GM23338 (cell line): ENCODE data around the gene MUC21. TPM values are rescaled to one million over a fixed set of nuclear protein-coding genes. Genes with fewer than 3 reads are reported as not detected.

ENCODE experiments used
- ATAC-seq: fragments of 200-7000 bp; cut with Tn5 transposase; 3 replicates; pipeline ENCODE4 v1.9.1; 2020
- DNase-seq: peaks from one replicate; pipeline ENCODE4 v3.0.0-alpha.2; 2015; ENCODE audit warnings: low spot score
- H2AFZ ChIP-seq: fragments of 200-600 bp; sonication (generic); 2 replicates; pipeline ENCODE4 v1.8.0; 2016; ENCODE audit warnings: antibody characterized with exemption, mild to moderate bottlenecking, moderate library complexity
- H3F3A ChIP-seq: fragments of 200-600 bp; sonication (generic); replicated peaks from 2 replicates; pipeline ENCODE4 v1.8.0; 2017; ENCODE audit warnings: antibody characterized with exemption, mixed run types, low read depth
- H3K27ac ChIP-seq: fragments of 200-600 bp; sonication (generic); 2 replicates; pipeline ENCODE4 v1.6.1; 2016; ENCODE audit warnings: low read depth
- H3K27me3 ChIP-seq: fragments of 200-600 bp; sonication (generic); 2 replicates; pipeline ENCODE4 v1.8.0; 2016; ENCODE audit warnings: mild to moderate bottlenecking, mixed run types, moderate library complexity; ENCODE audit not compliant: insufficient read depth
- H3K36me3 ChIP-seq: fragments of 200-600 bp; sonication (generic); 2 replicates; pipeline ENCODE4 v1.8.0; 2016; ENCODE audit warnings: mild to moderate bottlenecking; ENCODE audit not compliant: insufficient read depth
- H3K4me1 ChIP-seq: fragments of 200-600 bp; sonication (generic); 2 replicates; pipeline ENCODE4 v1.8.0; 2016; ENCODE audit warnings: mild to moderate bottlenecking, moderate library complexity; ENCODE audit not compliant: insufficient read depth
- H3K4me2 ChIP-seq: fragments of 200-600 bp; sonication (generic); 2 replicates; pipeline ENCODE4 v1.7.1; 2017; ENCODE audit warnings: mixed run types
- H3K4me3 ChIP-seq: fragments of 200-600 bp; sonication (generic); 2 replicates; pipeline ENCODE4 v1.6.1; 2016; ENCODE audit warnings: mixed run types
- H3K79me2 ChIP-seq: fragments of 200-600 bp; sonication (generic); replicated peaks from 2 replicates; pipeline ENCODE4 v1.8.0; 2017; ENCODE audit warnings: mild to moderate bottlenecking; ENCODE audit not compliant: insufficient read depth
- H3K9me2 ChIP-seq: fragments of 200-600 bp; sonication (generic); 2 replicates; pipeline ENCODE4 v1.8.0; 2017; ENCODE audit not compliant: insufficient read depth
- H4K20me1 ChIP-seq: fragments of 200-600 bp; sonication (generic); replicated peaks from 2 replicates; pipeline ENCODE4 v1.8.0; 2017; ENCODE audit warnings: mild to moderate bottlenecking; ENCODE audit not compliant: insufficient read depth
- H3K27ac Mint-ChIP-seq: 2 replicates; pipeline ENCODE4 v1.8.0; 2020; ENCODE audit warnings: inconsistent platforms, mild to moderate bottlenecking, moderate library complexity, mixed read lengths
- H3K27me3 Mint-ChIP-seq: 3 replicates; pipeline ENCODE4 v1.8.0; 2022; ENCODE audit warnings: low read depth, mild to moderate bottlenecking, moderate library complexity, mixed read lengths, inconsistent platforms; ENCODE audit not compliant: insufficient read depth, poor library complexity
- H3K36me3 Mint-ChIP-seq: 3 replicates; pipeline ENCODE4 v1.8.0; 2021; ENCODE audit warnings: low read depth, mild to moderate bottlenecking, inconsistent platforms, moderate library complexity, mixed read lengths
- H3K4me1 Mint-ChIP-seq: 3 replicates; pipeline ENCODE4 v1.8.0; 2020; ENCODE audit warnings: mild to moderate bottlenecking, inconsistent platforms, mixed read lengths
- H3K4me3 Mint-ChIP-seq: 3 replicates; pipeline ENCODE4 v1.8.0; 2021; ENCODE audit warnings: moderate library complexity, mild to moderate bottlenecking, inconsistent platforms, mixed read lengths
- H3K9me3 Mint-ChIP-seq: 3 replicates; pipeline ENCODE4 v1.8.0; 2020; ENCODE audit warnings: moderate library complexity, mild to moderate bottlenecking, inconsistent platforms, mixed read lengths
- CREB1 ChIP-seq: fragments of 250-450 bp; sonication (Bioruptor Pico); IDR thresholded peaks from 2 replicates; pipeline ENCODE4 v1.5.0; 2020; ENCODE audit warnings: low read depth, mild to moderate bottlenecking, moderate library complexity
- EZH2 ChIP-seq: fragments of 200-600 bp; sonication (generic); IDR thresholded peaks from one replicate; pipeline ENCODE4 v1.8.0; 2017; ENCODE audit warnings: antibody characterized with exemption, mild to moderate bottlenecking, low read depth; ENCODE audit not compliant: unreplicated experiment
- EZH2phosphoT487 ChIP-seq: fragments of 200-600 bp; sonication (generic); IDR thresholded peaks from one replicate; pipeline ENCODE4 v1.8.1; 2018; ENCODE audit warnings: antibody characterized with exemption; ENCODE audit not compliant: unreplicated experiment
- JUNB ChIP-seq: IDR thresholded peaks from one replicate; pipeline ENCODE4 v1.6.1; 2016; ENCODE audit warnings: antibody characterized with exemption; ENCODE audit not compliant: unreplicated experiment
- NANOG ChIP-seq: IDR thresholded peaks from 2 replicates; pipeline ENCODE4 v1.6.1; 2016; ENCODE audit warnings: antibody characterized with exemption, borderline replicate concordance
- POLR2AphosphoS5 ChIP-seq: IDR thresholded peaks from 2 replicates; pipeline ENCODE4 v1.6.1; 2016; ENCODE audit warnings: antibody characterized with exemption, low read depth
- STAT1 ChIP-seq: IDR thresholded peaks from one replicate; pipeline ENCODE4 v1.6.1; 2016; ENCODE audit warnings: antibody characterized with exemption; ENCODE audit not compliant: unreplicated experiment
- ZNF114 ChIP-seq: fragments of 250-450 bp; sonication (Bioruptor Pico); IDR thresholded peaks from 2 replicates; pipeline ENCODE4 v1.5.0; 2020; ENCODE audit warnings: mild to moderate bottlenecking, moderate library complexity
- ZNF331 ChIP-seq: fragments of 250-450 bp; sonication (Bioruptor Pico); IDR thresholded peaks from 2 replicates; pipeline ENCODE4 v1.5.0; 2020; ENCODE audit warnings: low read depth, mild to moderate bottlenecking, moderate library complexity
- polyA plus RNA-seq: library from polyadenylated mRNA; unstranded; fragments of >200 nt; fragmentation: Nextera tagmentation; extraction: Ambion mirVana; gene quantifications from 2 replicates; pipeline ENCODE4 v1.2.1, GENCODE V29; 2016
- total RNA-seq: library from RNA; depleted of rRNA; stranded (reverse); fragments of >200 nt; shearing (Covaris generic); gene quantifications from 2 replicates; pipeline ENCODE4 v1.2.3, GENCODE V29; 2014
- TF ChIP-seq, protein P1 (sequence below), 2 experiments: fragments of 200-600 bp in 1 of 2; sonication (generic) in 1 of 2; conservative IDR thresholded peaks; 2 replicates each; pipeline versions ENCODE4 v1.5.1 to v1.6.1; 2016 to 2017; ENCODE audit warnings: antibody characterized with exemption in 2 of 2, low read depth in 2 of 2, mild to moderate bottlenecking in 2 of 2, moderate library complexity in 1 of 2
- TF ChIP-seq, protein P2 (sequence below): IDR thresholded peaks from 2 replicates; pipeline ENCODE4 v1.6.1; 2016; ENCODE audit warnings: antibody characterized with exemption
- TF ChIP-seq, protein P3 (sequence below): IDR thresholded peaks from one replicate; pipeline ENCODE4 v1.6.1; 2018; ENCODE audit warnings: antibody characterized with exemption; ENCODE audit not compliant: unreplicated experiment
- TF ChIP-seq, protein P4 (sequence below): fragments of 250-450 bp; sonication (Bioruptor Pico); IDR thresholded peaks from 2 replicates; pipeline ENCODE4 v1.5.0; 2020; ENCODE audit warnings: mild to moderate bottlenecking, moderate library complexity

The MUC21 gene
- total and polyA plus RNA-seq, 2 experiments from 2014 or later, result not detected

DNA sequence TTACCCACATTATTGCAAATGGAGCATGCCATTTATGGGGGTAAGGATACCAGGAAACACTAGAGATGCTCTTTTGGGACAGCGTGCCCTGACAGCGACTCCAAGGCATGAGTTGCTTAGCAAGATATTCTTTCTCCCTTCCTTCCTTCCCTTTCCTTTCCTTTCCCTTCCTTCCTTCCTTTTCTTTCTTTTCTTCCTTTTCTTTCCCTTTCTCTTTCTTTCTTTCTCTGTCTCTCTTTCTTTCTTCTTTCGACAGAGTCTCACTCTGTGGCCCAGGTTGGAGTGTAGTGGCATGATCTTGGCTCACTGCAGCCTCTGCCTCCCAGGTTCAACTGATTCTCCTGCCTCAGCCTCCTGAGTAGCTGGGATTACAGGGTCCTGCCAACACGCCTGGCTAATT is 39.5 kb upstream of the MUC21 start:
- H3K36me3 Mint-ChIP-seq, result no peaks in the 10 kb centered on the region
- no peak overlapping the region; the same call in 1 of the 2 replicates for H3K27ac Mint-ChIP-seq
- Histone ChIP-seq H3K4me3 (no peak overlapping the region), H3K27me3 (no peaks in the 10 kb centered on the region), H3K36me3 (no peaks in the 10 kb centered on the region), H3K27ac (no peak overlapping the region), H3K79me2 (no peaks in the 10 kb centered on the region), H3K4me1 (peaks cover 11% of the 10 kb centered on the region), H4K20me1 (no peaks in the 10 kb centered on the region), H2AFZ (no peak overlapping the region), H3K4me2 (no peak overlapping the region), H3F3A (no peaks in the 10 kb centered on the region), H3K9me2 (peaks cover 14% of the 10 kb centered on the region; the same call in 1 of the 2 replicates)
- peaks cover 13% of the 10 kb centered on the region for H3K27me3 Mint-ChIP-seq
- ATAC-seq, result no peak
- TF ChIP-seq, protein P1, sequence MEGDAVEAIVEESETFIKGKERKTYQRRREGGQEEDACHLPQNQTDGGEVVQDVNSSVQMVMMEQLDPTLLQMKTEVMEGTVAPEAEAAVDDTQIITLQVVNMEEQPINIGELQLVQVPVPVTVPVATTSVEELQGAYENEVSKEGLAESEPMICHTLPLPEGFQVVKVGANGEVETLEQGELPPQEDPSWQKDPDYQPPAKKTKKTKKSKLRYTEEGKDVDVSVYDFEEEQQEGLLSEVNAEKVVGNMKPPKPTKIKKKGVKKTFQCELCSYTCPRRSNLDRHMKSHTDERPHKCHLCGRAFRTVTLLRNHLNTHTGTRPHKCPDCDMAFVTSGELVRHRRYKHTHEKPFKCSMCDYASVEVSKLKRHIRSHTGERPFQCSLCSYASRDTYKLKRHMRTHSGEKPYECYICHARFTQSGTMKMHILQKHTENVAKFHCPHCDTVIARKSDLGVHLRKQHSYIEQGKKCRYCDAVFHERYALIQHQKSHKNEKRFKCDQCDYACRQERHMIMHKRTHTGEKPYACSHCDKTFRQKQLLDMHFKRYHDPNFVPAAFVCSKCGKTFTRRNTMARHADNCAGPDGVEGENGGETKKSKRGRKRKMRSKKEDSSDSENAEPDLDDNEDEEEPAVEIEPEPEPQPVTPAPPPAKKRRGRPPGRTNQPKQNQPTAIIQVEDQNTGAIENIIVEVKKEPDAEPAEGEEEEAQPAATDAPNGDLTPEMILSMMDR (conservative IDR thresholded peaks at IDR 0.05; ENCODE audit: low read depth in 2 of 2), result no peak
- TF ChIP-seq EZH2phosphoT487 (no peak), JUNB (no peak), ZNF331 (no peak), ZNF114 (no peak), CREB1 (no peak), STAT1 (no peak), EZH2 (no peak), POLR2AphosphoS5 (no peak), NANOG (no peak)
- TF ChIP-seq, protein P2, sequence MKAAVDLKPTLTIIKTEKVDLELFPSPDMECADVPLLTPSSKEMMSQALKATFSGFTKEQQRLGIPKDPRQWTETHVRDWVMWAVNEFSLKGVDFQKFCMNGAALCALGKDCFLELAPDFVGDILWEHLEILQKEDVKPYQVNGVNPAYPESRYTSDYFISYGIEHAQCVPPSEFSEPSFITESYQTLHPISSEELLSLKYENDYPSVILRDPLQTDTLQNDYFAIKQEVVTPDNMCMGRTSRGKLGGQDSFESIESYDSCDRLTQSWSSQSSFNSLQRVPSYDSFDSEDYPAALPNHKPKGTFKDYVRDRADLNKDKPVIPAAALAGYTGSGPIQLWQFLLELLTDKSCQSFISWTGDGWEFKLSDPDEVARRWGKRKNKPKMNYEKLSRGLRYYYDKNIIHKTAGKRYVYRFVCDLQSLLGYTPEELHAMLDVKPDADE, result no peak
- TF ChIP-seq, protein P3, sequence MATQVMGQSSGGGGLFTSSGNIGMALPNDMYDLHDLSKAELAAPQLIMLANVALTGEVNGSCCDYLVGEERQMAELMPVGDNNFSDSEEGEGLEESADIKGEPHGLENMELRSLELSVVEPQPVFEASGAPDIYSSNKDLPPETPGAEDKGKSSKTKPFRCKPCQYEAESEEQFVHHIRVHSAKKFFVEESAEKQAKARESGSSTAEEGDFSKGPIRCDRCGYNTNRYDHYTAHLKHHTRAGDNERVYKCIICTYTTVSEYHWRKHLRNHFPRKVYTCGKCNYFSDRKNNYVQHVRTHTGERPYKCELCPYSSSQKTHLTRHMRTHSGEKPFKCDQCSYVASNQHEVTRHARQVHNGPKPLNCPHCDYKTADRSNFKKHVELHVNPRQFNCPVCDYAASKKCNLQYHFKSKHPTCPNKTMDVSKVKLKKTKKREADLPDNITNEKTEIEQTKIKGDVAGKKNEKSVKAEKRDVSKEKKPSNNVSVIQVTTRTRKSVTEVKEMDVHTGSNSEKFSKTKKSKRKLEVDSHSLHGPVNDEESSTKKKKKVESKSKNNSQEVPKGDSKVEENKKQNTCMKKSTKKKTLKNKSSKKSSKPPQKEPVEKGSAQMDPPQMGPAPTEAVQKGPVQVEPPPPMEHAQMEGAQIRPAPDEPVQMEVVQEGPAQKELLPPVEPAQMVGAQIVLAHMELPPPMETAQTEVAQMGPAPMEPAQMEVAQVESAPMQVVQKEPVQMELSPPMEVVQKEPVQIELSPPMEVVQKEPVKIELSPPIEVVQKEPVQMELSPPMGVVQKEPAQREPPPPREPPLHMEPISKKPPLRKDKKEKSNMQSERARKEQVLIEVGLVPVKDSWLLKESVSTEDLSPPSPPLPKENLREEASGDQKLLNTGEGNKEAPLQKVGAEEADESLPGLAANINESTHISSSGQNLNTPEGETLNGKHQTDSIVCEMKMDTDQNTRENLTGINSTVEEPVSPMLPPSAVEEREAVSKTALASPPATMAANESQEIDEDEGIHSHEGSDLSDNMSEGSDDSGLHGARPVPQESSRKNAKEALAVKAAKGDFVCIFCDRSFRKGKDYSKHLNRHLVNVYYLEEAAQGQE, result no peak
- TF ChIP-seq, protein P4, sequence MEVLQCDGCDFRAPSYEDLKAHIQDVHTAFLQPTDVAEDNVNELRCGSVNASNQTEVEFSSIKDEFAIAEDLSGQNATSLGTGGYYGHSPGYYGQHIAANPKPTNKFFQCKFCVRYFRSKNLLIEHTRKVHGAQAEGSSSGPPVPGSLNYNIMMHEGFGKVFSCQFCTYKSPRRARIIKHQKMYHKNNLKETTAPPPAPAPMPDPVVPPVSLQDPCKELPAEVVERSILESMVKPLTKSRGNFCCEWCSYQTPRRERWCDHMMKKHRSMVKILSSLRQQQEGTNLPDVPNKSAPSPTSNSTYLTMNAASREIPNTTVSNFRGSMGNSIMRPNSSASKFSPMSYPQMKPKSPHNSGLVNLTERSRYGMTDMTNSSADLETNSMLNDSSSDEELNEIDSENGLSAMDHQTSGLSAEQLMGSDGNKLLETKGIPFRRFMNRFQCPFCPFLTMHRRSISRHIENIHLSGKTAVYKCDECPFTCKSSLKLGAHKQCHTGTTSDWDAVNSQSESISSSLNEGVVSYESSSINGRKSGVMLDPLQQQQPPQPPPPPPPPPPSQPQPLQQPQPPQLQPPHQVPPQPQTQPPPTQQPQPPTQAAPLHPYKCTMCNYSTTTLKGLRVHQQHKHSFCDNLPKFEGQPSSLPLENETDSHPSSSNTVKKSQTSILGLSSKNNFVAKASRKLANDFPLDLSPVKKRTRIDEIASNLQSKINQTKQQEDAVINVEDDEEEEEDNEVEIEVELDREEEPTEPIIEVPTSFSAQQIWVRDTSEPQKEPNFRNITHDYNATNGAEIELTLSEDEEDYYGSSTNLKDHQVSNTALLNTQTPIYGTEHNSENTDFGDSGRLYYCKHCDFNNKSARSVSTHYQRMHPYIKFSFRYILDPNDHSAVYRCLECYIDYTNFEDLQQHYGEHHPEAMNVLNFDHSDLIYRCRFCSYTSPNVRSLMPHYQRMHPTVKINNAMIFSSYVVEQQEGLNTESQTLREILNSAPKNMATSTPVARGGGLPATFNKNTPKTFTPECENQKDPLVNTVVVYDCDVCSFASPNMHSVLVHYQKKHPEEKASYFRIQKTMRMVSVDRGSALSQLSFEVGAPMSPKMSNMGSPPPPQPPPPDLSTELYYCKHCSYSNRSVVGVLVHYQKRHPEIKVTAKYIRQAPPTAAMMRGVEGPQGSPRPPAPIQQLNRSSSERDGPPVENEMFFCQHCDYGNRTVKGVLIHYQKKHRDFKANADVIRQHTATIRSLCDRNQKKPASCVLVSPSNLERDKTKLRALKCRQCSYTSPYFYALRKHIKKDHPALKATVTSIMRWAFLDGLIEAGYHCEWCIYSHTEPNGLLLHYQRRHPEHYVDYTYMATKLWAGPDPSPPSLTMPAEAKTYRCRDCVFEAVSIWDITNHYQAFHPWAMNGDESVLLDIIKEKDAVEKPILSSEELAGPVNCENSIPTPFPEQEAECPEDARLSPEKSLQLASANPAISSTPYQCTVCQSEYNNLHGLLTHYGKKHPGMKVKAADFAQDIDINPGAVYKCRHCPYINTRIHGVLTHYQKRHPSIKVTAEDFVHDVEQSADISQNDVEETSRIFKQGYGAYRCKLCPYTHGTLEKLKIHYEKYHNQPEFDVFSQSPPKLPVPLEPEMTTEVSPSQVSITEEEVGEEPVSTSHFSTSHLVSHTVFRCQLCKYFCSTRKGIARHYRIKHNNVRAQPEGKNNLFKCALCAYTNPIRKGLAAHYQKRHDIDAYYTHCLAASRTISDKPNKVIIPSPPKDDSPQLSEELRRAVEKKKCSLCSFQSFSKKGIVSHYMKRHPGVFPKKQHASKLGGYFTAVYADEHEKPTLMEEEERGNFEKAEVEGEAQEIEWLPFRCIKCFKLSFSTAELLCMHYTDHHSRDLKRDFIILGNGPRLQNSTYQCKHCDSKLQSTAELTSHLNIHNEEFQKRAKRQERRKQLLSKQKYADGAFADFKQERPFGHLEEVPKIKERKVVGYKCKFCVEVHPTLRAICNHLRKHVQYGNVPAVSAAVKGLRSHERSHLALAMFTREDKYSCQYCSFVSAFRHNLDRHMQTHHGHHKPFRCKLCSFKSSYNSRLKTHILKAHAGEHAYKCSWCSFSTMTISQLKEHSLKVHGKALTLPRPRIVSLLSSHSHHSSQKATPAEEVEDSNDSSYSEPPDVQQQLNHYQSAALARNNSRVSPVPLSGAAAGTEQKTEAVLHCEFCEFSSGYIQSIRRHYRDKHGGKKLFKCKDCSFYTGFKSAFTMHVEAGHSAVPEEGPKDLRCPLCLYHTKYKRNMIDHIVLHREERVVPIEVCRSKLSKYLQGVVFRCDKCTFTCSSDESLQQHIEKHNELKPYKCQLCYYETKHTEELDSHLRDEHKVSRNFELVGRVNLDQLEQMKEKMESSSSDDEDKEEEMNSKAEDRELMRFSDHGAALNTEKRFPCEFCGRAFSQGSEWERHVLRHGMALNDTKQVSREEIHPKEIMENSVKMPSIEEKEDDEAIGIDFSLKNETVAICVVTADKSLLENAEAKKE, result no peak
- DNase-seq, result no peak
- H3K4me1 Mint-ChIP-seq, result peaks cover 24% of the 10 kb centered on the region
- no peaks in the 10 kb centered on the region; the same call in 2 of the 3 replicates for H3K9me3 Mint-ChIP-seq
- no peak overlapping the region for H3K4me3 Mint-ChIP-seq
